Transverse colon (tissue), 4 donors: Measurements from ENCODE around the gene IL17F. TPM values are rescaled to one million over a fixed set of nuclear protein-coding genes. Genes with fewer than 3 reads are reported as not detected.

Experiments
- DNase-seq: peaks from one replicate; pipeline ENCODE4 v3.0.0-alpha.2; 2019
- H3K27ac ChIP-seq, 4 donors: fragments of 200-600 bp; sonication (generic); 2 replicates each; pipeline ENCODE4 v1.5.1; 2016 to 2018; ENCODE audit warnings: inconsistent platforms in 4 of 4
- H3K27me3 ChIP-seq: fragments of 200-600 bp; sonication (generic); 2 replicates; pipeline ENCODE4 v1.5.1; 2017; ENCODE audit warnings: inconsistent platforms
- H3K36me3 ChIP-seq, 4 donors: fragments of 200-600 bp; sonication (generic); 2 replicates each; pipeline ENCODE4 v1.5.1; 2017 to 2019; ENCODE audit warnings: inconsistent platforms in 4 of 4
- H3K4me1 ChIP-seq, 4 donors: fragments of 200-600 bp; sonication (generic); 2 replicates each; pipeline ENCODE4 v1.5.1; 2017 to 2020; ENCODE audit warnings: inconsistent platforms in 4 of 4
- H3K4me3 ChIP-seq, 4 donors: fragments of 200-600 bp; sonication (generic); 1 replicate in 1 of 4; 2 replicates in 3 of 4; pipeline versions ENCODE4 v1.5.1 to v1.6.1; 2017 to 2019; ENCODE audit warnings: inconsistent platforms in 4 of 4
- H3K9me3 ChIP-seq, 2 donors: fragments of 200-600 bp; sonication (generic); 2 replicates each; pipeline ENCODE4 v1.5.1; 2017 to 2019; ENCODE audit warnings: inconsistent platforms in 2 of 2
- CTCF ChIP-seq, 5 experiments: fragments of 200-600 bp in 3 of 5; fragments of 450-650 bp in 2 of 5; sonication (generic) in 3 of 5; IDR thresholded peaks; 1 replicate in 2 of 5; 2 replicates in 3 of 5; pipeline ENCODE4 v1.5.1; 2016 to 2017; ENCODE audit warnings: antibody characterized with exemption in 5 of 5, inconsistent platforms in 3 of 5, mild to moderate bottlenecking in 2 of 5, moderate library complexity in 1 of 5
- EP300 ChIP-seq: sonication (generic); formaldehyde crosslinking; IDR thresholded peaks from one replicate; pipeline ENCODE4 v1.6.1; 2017; ENCODE audit warnings: antibody characterized with exemption, low read depth
- POLR2A ChIP-seq: fragments of 450-650 bp; IDR thresholded peaks from one replicate; pipeline ENCODE4 v1.6.1; 2016; ENCODE audit warnings: antibody characterized with exemption, mild to moderate bottlenecking, moderate library complexity
- POLR2AphosphoS5 ChIP-seq, 3 donors: sonication (generic); formaldehyde crosslinking; IDR thresholded peaks; one replicate each; pipeline ENCODE4 v1.6.1; 2016; ENCODE audit warnings: antibody characterized with exemption in 3 of 3
- WGBS, 2 donors: methylation state at CpG; one replicate each; pipeline ENCODE4 v1.1.5; 2018; ENCODE audit warnings: low coverage in 1 of 2; 5-methylcytosine and 5-hydroxymethylcytosine counted together
- in situ Hi-C, 4 donors: fragments of 200-750 bp; cut with MboI; loops; one replicate each; pipeline versions ENCODE4 v1.15.0 to v1.15.1; 2017; ENCODE audit warnings: low sequenced_read_pairs in 3 of 4, low pct_ligation_motif_present in 1 of 4, low pct_unique_long_range_greater_than_20kb in 1 of 4
- intact Hi-C: fragments of 100-400 bp; cut with DNase I; formaldehyde crosslinking; loops from one replicate; pipeline ENCODE4 v1.15.1; 2023; ENCODE audit warnings: low total_unique reads
- total RNA-seq, 4 donors: library from RNA; depleted of rRNA; stranded (reverse); fragments of >200 nt; gene quantifications; one replicate each; pipeline ENCODE4 v1.1.0, GENCODE V29; 2016

Gene IL17F
- total RNA-seq, 4 donors from 2014 or later: not detected

- H3K27me3 ChIP-seq: no peaks in the 10 kb centered on the region
- WGBS, 2 donors: 92 to 100% methylated on average over 1 of the region's 1 CpG
- TF ChIP-seq CTCF (IDR thresholded peaks at IDR 0.05) (no peak), POLR2AphosphoS5 (IDR thresholded peaks at IDR 0.05) (no peak), EP300 (no peak), POLR2A (no peak)
- H3K4me3 ChIP-seq: no peak overlapping the region
- H3K36me3 ChIP-seq: no peaks in the 10 kb centered on the region
- intact Hi-C loops (no loop called here), in situ Hi-C loops (no loop called here)
- no peak for DNase-seq
- no peaks in the 10 kb centered on the region for H3K9me3 ChIP-seq
- no peak overlapping the region for H3K27ac ChIP-seq
- H3K4me1 ChIP-seq: no peaks in the 10 kb centered on the region
Observed at GRCh38 chr6:52187098-52187497, 57.2 kb downstream of the IL17F start.

Other genes starting within 250 kb of the IL17F start
- under 1 TPM; 0.16 to 0.60 (median 0.32) TPM for gene PKHD1, start 156.9 kb downstream of the IL17F start, total RNA-seq
- not detected for gene IL17A, start 58.1 kb downstream of the IL17F start, total RNA-seq
- gene MCM3, start 40.2 kb upstream of the IL17F start, total RNA-seq: 10 to 100 TPM; 13.5 to 27.3 (median 24.2) TPM
- gene PAQR8, start 117.7 kb upstream of the IL17F start, total RNA-seq: 100 to 1,000 TPM in 3 of 4 donors, 10 to 100 TPM in 1; 27.1 to 250 (median 159) TPM
- gene EFHC1, start 175.8 kb upstream of the IL17F start, total RNA-seq: 10 to 100 TPM; 17.1 to 28.4 (median 19.5) TPM